ENCODE measurements around the gene RASA4B.
"Not testable (repeated sequence)": the region's sequence is repeated elsewhere in the genome, so short reads cannot be mapped to it uniquely, and the experiment has no call there.

Gene RASA4B

DNA sequence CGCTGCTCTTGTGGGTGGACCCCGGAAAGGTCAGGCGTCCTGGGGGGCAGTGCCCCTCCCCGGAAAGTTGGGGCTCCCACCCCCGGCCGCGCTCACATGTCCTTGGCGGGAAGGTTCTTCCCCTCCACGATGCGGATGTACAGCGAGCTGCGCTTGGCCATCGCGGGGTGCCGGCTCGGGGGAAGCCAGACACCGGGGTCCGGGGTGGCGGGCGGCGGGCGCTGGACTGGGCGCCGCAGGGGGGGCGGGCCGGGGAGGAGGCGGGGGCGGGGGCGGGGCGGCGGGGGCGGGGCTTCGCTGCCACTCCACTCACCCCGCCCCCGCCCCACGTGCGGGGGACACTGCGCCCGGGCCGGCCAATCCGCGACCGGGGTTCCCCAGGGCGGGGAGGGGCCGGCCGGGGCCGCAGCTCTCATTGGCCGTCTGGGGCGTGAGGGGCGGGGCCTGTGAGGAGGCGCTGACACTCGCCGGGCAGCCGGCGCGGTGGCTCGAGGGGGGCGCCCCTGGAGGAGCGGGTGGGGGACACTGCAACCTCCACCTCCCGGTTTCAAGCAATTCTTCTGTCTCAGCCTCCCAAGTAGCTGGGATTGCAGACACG lies at the start of gene RASA4B:
Gene RASA4B, minus strand, starts transcription at position 228 of the 598 bp plus-strand sequence. Its CDS starts 67 bp downstream, at position 161.
- DNase-seq (ENCODE audit: low spot score), result not testable (repeated sequence)

DNA sequence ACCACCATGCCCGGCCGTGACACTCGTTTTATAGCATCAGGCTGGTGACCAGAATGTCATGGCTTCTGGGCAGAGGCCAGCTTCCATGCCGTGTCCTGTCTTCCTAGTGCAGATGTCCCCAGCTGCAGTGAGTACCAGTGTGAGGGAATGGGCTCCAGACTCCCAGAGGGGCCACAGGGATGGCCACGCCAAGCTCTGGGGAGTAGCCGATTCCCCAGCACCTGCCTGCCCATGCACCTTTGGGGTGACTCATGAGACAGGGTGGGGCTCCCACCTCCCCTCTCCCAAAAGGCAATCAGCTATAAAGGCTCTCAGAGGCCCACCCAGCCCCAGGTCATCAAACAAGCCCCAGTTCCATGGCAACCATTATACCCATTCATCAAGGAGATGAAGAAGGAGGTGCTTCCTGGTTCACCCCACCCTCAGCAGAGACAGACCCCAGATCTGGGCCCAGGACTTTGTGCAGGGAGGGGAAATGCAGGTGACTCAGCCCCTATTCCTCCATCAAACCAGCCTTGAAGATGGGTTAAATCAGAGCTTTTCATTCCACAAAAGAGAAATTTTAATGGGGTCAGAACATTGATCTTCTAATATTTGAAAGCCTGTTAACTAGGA lies 33.3 kb upstream of the RASA4B start, which contains the start of gene SPDYE2:
Gene SPDYE2, plus strand, starts transcription at position 419 of the 615 bp plus-strand sequence. CDS start 2,030 bp downstream, outside the sequence.
- DNase-seq (ENCODE audit: low spot score), result not testable (repeated sequence)

DNA sequence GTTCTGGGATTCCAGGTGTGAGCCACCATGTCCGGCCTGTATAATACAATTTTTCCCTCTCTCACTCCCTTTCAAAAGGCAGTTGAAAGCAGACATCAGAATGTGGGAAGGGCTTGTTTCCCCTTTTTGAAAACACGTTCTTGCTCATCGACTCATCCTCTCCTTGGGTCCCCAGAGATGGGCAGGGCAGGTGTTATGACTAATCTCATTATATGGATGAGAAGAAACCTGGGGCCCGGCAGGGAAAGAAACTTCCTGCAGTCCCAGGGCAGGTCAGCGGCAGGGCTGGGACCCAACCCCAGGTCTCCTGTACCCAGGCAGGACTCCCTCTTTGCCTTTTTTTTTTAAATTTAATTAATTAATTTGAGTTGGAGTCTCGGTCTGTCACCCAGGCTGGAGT lies 28.8 kb upstream of the RASA4B start:
- not testable (repeated sequence) for DNase-seq (ENCODE audit: low spot score)

DNA sequence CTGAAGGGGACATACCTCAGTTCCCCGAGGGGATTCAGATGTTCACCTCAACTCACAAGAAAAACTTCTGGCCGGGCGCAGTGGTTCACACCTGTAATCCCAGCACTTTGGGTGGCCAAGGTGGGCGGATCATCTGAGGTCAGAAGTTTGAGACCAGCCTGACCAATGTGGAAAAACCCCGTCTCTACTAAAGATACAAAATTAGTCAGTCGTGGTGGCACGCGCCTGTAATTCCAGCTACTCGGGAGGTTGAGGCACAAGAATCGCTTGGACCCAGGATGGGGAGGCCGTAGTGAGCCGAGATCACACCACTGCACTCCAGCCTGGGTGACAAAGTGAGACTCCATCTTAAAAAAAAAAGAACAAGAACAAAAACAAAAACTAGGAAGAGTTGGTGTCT lies 27.7 kb upstream of the RASA4B start:
- DNase-seq (ENCODE audit: low spot score), result not testable (repeated sequence)

DNA sequence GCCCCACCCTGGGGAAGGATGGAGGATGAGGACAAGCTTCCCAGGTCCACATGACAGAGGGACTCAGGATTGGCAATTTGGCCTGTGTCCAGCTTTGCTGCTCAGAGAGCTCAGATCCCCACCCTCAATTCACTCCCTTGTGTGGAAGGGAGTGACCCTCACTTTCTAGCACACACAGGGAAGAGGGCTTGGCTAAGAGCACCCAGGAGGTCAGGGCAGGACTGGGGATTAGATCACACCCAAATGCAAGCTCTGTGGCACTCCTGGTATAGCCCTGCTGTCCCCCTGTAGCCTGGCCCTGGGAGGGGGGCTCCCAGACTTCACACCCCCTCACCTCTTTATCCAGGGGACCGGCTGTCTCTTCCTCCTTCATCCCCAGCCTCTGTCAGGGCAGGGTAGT lies 26.8 kb upstream of the RASA4B start:
- not testable (repeated sequence) for DNase-seq (ENCODE audit: low spot score)

DNA sequence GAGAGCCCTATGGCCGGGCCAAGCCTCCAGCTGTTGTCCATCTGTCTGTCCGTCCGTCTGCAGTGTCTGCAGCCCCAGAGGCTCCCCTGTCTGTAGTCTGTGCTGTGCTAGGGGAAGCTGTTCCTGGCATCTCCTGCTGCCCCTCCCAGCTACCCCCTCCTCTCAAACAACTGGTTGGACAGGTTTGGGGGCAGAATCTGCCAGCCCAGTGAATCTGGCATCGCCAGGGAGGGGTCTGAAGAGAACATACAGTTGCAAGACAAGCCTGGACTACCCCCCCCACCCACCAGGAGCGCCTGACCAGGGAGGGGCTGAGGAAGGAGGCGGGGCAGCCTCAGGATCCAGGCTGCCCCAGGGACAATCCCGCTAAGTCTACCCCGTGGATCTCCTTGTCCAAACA lies 26.0 kb upstream of the RASA4B start, which contains the start of gene UPK3BL2:
Gene UPK3BL2, minus strand, starts transcription at position 101 of the 400 bp plus-strand sequence. Its CDS starts 60 bp downstream, at position 41.
- not testable (repeated sequence) for DNase-seq (ENCODE audit: low spot score)

DNA sequence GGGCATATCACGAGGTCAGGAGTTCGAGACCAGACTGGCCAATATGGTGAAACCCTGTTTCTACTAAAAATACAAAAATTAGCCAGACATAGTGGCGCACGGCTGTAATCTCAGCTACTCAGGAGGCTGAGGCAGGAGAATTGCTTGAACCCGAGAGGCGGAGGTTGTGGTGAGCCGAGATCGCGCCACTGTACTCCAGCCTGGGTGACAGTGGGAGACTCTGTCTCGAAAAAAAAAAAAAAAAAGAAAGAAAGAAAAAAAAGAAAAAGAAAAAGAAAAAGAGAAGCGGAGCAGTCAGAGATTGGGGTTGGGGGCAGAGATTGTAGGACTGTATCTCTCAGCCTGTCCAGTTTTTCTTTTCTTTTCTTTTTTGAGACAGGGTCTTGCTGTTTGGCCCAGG lies 25.2 kb upstream of the RASA4B start:
- not testable (repeated sequence) for DNase-seq (ENCODE audit: low spot score)

DNA sequence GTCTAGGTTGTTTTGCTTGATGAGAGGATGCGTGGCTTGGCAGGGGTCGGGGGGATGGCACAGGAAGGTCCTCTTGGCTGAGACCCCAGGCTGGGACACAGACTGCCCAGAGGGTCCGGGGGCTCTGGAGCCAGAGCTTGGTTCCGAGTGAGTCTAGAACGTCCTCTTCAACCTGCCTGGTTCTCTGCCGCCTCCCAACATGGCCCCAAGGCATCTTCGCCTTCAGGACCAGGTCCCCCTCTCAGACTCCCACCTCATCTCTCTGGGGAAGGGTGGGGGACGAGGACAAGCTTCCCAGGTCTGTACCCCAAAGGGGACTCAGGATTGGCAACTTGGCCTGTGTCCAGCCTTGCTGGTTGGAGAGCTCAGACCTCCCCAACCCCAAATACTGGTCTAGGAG lies 24.5 kb upstream of the RASA4B start:
- not testable (repeated sequence) for DNase-seq (ENCODE audit: low spot score)

DNA sequence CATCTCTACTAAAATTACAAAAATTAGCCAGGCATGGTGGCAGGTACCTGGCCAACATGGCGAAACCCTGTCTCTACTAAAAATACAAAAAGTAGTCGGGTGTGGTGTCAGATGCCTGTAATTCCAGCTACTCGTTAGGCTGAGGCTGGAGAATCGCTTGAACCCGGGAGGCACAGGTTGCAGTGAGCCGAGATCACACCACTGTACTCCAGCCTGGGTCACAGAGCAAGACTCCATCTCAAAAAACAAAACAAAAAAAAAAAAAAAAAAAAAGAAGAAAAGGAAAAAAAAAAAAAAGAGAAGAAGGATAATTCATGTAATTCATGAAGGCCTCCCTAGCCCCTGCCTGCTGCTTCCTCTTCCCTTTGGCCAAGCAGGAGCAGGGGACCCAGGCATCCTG lies 23.0 kb upstream of the RASA4B start:
- not testable (repeated sequence) for DNase-seq (ENCODE audit: low spot score)

DNA sequence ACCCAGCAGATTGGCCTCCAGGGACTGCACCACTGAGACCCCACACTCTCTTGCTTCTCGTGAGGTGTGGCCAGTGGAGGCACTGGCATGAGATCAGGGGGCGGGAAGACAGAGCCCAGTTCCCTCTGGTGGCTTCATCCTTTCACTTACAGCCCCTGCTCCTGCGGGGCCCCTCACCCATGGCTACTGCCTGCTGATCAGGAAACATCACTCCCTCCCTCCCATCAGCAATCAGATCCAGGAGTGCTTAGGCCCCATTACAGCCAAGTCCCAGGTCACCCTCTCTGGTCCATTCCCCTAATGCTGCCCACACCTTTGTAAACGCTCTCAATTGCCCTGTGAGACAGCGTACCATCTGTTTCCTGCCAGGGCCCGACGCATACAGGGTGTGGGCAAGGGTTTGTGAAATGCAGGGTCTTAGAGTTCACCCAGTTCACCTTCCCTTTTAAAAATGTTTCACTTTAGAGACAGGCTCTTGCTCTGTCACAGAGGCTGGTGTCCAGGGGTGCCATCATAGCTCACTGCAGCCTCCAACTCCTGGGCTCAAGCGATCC lies 17.6 kb upstream of the RASA4B start:
- not testable (repeated sequence) for DNase-seq (ENCODE audit: low spot score)

DNA sequence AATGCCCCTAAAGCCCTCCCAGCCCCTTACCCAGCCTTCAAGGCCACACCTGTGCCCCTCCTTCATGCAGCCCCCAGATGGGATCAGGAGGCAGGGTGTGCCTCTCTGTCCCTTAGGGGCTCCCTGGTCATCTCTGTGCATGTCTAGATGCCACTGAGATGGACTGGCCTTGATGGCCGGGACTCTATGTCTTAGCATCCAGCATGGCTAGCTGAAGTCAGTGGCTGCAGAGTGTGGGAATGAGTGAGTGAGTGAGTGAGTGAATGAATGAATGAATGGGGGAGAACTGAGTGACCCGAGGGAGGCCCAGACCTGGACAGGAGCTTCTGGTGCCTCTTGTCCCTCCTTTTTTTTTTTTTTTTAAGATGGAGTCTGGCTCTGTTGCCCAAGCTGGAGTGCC lies 14.6 kb upstream of the RASA4B start:
- DNase-seq (ENCODE audit: low spot score), result not testable (repeated sequence)

DNA sequence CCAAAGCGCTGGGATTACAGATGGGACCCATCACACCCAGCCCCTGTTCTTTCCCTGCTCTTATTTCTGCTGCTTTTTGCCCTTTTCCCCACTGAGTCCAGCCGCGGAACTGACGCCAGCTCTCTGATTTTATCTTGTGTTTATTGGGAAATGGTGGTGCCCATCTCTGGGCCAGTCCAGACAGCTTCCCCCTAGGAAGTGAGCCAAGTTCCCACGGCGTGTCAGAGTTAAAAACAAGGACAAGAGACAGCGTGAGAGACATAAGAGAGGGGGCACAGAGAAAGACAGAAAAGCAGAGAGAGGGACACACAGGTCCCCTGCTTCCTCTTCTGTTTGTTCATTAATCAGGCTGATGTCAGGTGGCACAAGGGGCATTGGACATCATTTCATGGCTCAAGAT lies 14.0 kb upstream of the RASA4B start:
- not testable (repeated sequence) for DNase-seq (ENCODE audit: low spot score)

DNA sequence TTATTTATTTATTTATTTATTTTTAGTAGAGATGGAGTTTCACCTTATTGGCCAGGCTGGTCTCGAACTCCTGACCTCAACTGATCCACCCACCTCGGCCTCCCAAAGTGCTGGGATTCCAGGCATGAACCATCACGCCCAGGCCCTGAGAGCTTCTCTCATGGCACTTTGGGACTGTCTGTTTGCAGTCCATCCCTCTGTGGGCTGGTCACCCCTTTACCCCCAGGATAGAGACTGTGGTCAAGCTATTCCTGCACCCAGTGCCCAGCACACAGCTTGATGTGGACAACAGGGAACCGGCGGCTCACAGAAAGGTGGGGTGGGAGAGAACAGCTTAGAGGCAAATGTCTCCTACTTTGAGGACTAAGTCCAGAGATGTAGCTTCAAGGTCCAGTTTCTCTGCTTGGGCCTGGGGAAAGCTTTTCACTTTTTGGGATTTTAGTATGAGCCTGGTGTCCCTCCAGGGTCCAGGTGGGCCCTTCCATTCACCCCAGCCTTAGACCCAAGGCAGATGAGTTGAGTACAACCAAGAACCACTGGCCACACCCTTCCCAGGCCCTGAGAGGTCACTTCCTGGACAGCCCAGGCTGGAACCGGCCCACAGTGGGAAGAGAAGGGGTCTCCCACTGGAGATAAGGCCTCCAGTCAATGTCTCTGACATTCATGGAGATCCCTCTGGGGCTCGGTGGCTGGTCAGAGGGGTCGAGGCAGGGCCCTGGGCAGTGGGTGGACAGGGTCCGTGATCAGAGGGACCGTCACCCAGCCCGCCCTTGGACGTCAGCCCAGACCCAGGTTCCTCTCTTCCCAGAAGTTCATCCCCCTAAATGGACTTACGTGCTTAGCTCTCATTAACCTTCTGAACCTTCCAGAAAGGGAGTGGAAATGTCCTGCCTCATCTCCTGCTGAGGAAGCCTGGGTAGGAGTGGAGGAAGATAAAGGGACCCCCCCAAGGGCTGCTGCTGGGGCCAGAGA lies 10.5 kb upstream of the RASA4B start:
- DNase-seq (ENCODE audit: low spot score), result not testable (repeated sequence)

DNA sequence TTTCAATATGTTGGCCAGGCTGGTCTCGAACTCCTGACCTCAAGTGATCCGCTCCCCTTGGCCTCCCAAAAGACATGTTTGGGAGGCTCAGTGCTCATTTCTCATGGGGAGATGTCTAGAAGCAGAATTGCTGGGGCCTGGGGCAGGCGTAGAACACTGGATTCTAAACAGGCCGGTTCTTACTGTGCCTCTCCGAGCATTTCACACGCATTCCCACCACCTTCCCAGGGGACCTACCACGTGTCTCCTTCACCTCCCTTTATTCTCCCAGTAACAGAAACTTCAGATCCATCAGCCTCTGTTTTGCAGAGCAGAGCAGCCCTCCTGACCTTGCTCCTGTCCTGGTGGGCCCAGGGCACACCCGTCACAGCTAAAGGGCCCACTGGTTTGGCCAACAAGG lies 9.6 kb upstream of the RASA4B start:
- not testable (repeated sequence) for DNase-seq (ENCODE audit: low spot score)

DNA sequence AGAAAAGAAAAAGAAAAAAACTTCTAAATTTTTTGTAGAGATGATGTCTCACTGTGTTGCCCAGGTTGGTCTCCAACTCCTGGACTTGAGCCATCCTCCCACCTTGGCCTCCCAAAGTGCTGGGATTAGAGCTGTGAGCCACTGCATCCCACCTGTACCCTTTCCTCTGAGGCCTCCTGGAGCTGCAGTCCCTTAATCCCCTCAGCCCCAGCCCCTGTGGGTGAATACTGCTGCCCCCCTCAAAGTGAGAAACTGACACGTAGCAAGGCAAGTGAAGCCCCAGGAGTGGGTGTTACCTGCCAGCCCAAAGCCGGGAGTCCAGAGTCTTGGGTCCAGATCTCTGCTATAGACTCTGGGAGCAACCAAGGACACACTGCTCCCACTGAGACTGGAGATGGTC lies 7.2 kb upstream of the RASA4B start:
- DNase-seq (ENCODE audit: low spot score), result not testable (repeated sequence)

DNA sequence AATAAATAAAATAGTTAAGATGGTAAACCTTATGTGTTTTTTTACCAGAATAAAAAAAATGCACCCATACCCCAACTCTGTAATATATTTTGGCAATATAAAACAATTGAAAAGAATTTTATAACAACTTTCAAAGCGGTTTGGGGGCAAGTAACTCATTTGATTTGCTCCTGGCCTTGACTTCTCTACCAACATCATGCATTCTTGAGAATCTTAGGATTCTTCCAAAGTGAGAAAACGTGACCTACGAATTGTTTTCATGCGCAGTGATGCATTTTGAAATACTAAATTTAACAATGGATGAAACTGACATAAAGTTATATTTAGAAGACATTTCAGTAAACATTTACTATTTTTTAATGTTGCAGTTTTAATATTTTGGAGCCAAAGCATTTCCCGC lies 3.2 kb upstream of the RASA4B start:
- DNase-seq (ENCODE audit: low spot score), result not testable (repeated sequence)

DNA sequence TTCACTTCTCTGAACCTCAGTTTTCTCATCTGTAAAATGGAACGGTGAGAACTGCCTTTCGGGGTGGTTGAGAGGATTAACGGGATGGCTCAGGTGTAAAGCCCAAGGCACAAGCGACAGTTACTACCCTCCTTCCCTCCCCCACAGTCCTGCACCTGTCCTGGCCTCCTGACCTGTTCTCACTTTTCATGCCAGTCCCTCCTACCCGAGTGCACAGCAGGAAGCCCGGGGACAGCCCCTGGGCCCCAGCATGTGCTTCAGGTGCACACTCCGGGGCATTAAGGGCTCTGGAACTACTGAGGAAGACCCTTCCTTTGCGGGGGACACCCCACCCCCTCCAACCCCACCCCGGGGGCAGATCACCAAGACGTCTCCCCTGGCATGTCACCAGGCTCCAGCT lies 626 bp downstream of the RASA4B start:
- DNase-seq (ENCODE audit: low spot score), result not testable (repeated sequence)

DNA sequence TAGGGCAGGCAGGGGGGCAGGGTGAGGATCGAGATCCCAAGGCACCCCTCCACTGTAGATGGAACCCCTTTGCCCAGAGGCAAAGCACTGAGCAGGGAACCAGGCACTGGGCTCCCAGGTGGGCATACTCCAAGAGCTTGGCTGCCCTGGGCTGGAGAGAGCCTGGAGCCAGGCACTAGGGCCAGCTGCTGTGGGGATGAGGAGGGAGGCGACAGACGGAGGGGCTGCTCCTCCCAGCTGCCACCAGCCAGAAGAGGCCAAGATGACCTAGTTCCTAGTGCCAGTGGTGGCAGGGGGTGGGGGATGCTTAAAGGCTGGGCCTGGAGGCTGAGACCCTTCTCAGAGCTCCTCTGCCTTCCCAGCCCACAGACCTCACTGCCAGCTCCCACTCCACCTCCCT lies 1.7 kb downstream of the RASA4B start:
- DNase-seq (ENCODE audit: low spot score), result not testable (repeated sequence)

DNA sequence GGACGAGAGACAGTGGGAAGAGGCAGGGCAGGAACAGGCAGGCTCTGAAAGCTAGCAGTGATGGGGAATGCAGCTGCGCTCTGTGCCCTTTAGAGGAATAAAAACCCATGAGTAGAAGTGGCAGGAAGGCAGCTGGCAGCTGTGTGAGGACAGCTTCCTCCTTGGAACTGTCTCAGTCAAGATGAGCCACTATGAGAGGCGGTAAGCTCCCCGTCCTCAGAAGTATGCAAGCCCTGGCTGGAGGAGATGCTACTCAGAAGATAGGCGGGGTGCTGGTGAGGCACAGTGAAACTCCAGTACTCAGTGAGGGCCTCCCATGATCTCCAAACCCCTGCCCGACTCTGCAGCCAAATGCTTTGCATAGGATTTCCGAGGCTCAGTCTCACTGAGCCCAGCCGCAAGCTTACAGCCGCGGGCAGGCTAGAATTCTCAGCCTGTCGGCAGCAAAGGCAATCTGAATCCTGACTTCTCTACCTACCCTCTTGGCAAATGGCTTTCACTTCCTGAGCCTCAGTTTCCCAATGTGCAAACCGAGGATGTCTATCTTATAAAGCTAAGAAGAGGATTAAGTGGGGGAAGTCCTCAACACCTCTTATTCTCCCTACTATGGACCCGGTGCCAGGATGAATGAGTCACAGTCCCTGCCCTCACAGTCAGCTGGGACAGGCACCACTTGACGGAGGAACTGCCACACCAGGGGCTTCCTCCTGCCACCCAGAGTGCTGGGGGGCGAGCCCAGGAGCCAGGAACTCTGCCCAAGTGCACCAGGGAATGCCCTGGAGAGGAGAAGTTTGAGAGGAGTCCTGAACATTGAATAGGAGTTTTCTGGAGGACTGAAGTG lies 2.5 kb downstream of the RASA4B start:
- not testable (repeated sequence) for DNase-seq (ENCODE audit: low spot score)

DNA sequence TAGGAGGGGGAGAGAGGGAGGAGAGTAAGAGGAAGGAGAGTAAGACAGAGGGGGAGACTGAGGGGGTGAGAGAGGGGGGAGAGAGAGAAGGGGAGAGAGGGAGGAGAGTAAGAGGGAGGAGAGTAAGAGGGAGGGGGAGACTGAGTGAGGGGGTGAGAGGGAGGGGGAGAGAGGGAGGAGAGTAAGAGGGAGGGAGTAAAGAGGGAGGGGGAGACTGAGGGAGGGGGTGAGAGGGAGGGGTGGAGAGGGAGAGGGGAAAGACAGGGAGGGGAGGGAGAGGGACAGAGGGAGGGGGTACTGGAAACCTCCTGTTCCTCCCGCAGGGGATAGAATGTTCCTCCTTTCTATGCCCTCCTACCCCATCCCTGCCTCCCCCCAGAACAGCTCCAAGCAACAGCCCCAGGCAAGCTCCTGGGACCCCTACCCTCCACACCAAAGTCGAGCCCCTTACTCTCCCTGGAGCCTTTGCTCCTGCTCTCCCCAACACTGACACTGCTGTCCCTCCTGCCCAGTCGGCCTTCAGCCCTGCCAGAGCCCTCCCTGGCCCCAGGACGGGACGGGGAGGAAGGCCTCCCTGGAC lies 4.8 kb downstream of the RASA4B start:
- DNase-seq (ENCODE audit: low spot score), result not testable (repeated sequence)
